GM19193 (cell line): Measurements from ENCODE around the gene POLE.

Source experiments
- POLR2A ChIP-seq: IDR thresholded peaks from 4 replicates; pipeline ENCODE4 v1.6.1; 2011; ENCODE audit not compliant: insufficient read depth, insufficient read length; ENCODE audit errors: extremely low read depth

POLE gene

GRCh38 chr12:132574271-132574996 lies 112.7 kb downstream of the POLE start:
- TF ChIP-seq POLR2A: no peak
